Measurements from ENCODE around the gene CFAP20. TPM values are rescaled to one million over a fixed set of nuclear protein-coding genes. Genes with fewer than 3 reads are reported as not detected.
"Not testable (repeated sequence)": the region's sequence is repeated elsewhere in the genome, so short reads cannot be mapped to it uniquely, and the experiment has no call there.

Gene CFAP20
- total RNA-seq, 1 donor from 2014 or later = 26.5 TPM

DNA sequence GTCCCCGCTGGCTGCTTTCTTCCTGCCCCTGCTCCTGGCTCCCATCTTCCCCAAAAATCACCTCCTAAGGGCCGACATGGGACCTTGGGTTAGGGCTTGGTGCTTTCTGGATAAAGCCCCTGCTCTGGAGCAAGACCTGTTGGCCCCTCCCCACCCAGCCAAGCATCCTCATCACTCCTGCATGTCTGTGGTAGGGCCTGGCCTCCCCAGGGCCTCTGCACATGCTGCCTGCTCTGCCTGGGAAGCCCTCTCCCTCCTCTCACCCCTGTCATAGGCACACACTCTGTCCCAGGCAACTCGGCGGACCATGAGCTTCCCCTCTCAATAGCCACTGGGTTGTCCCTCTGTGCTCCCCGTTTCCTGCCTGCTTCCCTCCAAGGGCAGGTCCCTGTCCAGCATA, 35.2 kb downstream of the CFAP20 start:
- Mint-ChIP-seq H3K36me3 (ENCODE audit: low read depth) (no peaks in the 10 kb centered on the region), H3K27me3 (ENCODE audit: low read depth) (peaks cover 16% of the 10 kb centered on the region), H3K4me3 (ENCODE audit: unreplicated experiment) (no peak overlapping the region), H3K4me1 (ENCODE audit: low read depth) (peaks cover 8% of the 10 kb centered on the region), H3K9me3 (ENCODE audit: low read depth) (no peaks in the 10 kb centered on the region), H3K27ac (ENCODE audit: unreplicated experiment) (no peak overlapping the region)
- TF ChIP-seq, protein P1, sequence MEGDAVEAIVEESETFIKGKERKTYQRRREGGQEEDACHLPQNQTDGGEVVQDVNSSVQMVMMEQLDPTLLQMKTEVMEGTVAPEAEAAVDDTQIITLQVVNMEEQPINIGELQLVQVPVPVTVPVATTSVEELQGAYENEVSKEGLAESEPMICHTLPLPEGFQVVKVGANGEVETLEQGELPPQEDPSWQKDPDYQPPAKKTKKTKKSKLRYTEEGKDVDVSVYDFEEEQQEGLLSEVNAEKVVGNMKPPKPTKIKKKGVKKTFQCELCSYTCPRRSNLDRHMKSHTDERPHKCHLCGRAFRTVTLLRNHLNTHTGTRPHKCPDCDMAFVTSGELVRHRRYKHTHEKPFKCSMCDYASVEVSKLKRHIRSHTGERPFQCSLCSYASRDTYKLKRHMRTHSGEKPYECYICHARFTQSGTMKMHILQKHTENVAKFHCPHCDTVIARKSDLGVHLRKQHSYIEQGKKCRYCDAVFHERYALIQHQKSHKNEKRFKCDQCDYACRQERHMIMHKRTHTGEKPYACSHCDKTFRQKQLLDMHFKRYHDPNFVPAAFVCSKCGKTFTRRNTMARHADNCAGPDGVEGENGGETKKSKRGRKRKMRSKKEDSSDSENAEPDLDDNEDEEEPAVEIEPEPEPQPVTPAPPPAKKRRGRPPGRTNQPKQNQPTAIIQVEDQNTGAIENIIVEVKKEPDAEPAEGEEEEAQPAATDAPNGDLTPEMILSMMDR (IDR thresholded peaks at IDR 0.05) = no peak
- peak; percentile 50 for DNase-seq (ENCODE audit: low spot score)

DNA sequence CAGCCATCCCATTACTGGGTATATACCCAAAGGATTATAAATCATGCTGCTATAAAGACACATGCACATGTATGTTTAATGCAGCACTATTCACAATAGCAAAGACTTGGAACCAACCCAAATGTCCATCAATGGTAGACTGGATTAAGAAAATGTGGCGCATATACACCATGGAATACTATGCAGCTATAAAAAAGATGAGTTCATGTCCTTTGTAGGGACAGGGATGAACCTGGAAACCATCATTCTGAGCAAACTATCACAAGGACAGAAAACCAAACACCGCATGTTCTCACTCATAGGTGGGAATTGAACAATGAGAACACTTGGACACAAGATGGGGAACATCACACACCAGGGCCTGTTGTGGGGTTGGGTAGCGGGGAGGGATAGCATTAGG, 38.8 kb downstream of the CFAP20 start:
- not testable (repeated sequence) for H3K4me1 Mint-ChIP-seq (ENCODE audit: low read depth); H3K4me3 Mint-ChIP-seq (ENCODE audit: unreplicated experiment); H3K27ac Mint-ChIP-seq (ENCODE audit: unreplicated experiment); H3K9me3 Mint-ChIP-seq (ENCODE audit: low read depth); H3K36me3 Mint-ChIP-seq (ENCODE audit: low read depth)
- DNase-seq (ENCODE audit: low spot score) = peak; percentile 19
- peaks cover 16% of the 10 kb centered on the region for H3K27me3 Mint-ChIP-seq (ENCODE audit: low read depth)

DNA sequence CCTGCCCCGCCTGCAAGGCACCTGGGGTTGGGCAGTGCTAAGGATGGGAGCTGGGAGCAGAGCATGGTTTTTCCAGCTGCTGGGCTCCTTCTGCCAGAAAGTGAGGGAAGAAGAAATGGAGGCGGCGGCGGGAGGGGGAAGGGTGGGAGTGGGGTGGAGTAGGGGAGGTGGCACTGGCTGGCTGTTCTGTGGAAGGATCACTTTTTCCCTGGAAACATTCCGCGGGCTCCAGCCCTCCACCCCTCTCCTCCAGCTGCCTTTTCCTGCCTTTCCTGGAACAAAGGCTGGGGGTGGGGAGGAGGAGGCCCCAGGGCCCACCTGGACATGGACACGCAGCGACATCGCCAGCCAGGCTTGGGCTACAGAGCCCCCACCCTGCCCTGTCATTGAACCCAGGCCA, 41.1 kb downstream of the CFAP20 start:
- H3K4me3 Mint-ChIP-seq (ENCODE audit: unreplicated experiment) = no peak overlapping the region
- TF ChIP-seq, protein P1 (IDR thresholded peaks at IDR 0.05) = no peak
- H3K4me1 Mint-ChIP-seq (ENCODE audit: low read depth) = no peaks in the 10 kb centered on the region
- no peak overlapping the region for H3K27ac Mint-ChIP-seq (ENCODE audit: unreplicated experiment)
- no peaks in the 10 kb centered on the region for H3K9me3 Mint-ChIP-seq (ENCODE audit: low read depth)
- H3K27me3 Mint-ChIP-seq (ENCODE audit: low read depth) = peaks cover 12% of the 10 kb centered on the region
- peak; percentile 68 for DNase-seq (ENCODE audit: low spot score)
- no peaks in the 10 kb centered on the region for H3K36me3 Mint-ChIP-seq (ENCODE audit: low read depth)

DNA sequence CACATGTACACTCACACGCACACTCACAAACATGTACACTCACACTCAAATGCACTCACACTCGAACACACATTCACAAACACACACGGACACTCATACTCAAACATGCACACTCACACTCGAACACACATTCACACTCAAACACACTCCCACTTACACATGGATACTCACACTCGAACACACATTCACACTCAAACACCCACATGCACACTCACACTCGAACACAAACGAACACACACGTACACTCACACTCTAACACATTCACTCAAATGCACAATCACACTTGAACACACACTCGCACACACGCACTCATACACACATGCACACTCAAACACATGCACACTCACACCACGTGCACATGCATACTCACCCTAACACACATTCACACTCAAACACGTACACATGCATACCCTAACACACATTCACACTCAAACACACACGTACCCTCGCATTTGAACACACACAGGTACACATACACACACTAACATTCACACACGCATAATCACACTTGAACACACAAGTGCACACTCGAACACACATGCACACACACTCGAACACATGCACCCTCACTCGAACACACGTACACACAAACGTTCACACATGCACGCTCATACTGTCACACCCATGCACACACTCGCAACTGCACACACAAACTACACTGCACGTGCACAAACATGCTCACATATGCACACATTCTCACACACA, 41.8 kb downstream of the CFAP20 start:
- no peak overlapping the region for H3K4me3 Mint-ChIP-seq (ENCODE audit: unreplicated experiment)
- H3K4me1 Mint-ChIP-seq (ENCODE audit: low read depth) = no peaks in the 10 kb centered on the region
- TF ChIP-seq, protein P1 (IDR thresholded peaks at IDR 0.05) = no peak
- no peak overlapping the region for H3K27ac Mint-ChIP-seq (ENCODE audit: unreplicated experiment)
- H3K27me3 Mint-ChIP-seq (ENCODE audit: low read depth) = peaks cover 7% of the 10 kb centered on the region
- DNase-seq (ENCODE audit: low spot score) = peak; percentile 8
- no peaks in the 10 kb centered on the region for H3K9me3 Mint-ChIP-seq (ENCODE audit: low read depth)
- no peaks in the 10 kb centered on the region for H3K36me3 Mint-ChIP-seq (ENCODE audit: low read depth)

DNA sequence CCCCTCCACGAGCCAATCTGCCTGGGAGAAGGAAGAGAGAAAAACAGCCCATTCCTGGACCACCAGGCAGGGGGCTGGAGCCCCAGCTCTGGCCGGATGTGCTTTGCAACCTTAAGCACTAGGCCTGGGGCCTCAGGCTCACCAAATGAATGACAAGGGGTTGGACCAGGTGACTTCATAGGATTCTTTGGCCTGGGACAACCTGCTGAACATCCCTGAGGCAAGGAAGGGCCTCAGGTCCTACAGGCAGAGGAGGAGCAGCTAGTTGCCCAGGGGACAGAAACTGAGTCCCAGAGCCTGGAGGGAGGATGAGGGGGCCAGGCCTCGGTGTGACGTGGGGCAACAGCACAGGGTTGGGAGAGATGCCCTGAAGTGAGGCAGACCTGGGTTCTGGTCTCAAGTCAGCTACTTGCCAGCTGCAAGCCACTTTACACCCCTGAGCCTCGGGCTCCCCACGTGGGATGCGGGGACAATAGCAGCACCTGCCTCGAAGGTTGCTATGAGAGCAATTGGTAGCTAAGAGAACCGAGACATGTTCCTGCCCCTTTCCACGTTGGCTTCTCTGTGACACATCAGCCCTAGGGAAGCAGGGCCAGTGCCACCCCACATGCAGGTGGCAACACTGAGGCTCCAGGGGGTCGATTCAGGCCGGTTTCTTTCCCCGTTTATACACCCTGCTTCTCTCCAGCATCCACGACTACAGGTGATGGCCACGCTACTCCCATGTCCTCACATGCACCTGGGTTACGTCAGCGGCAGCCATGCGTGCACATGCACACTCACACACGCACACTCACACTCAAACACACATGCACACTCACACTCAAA, 42.6 kb downstream of the CFAP20 start:
- peaks cover 2% of the 10 kb centered on the region for H3K27me3 Mint-ChIP-seq (ENCODE audit: low read depth)
- TF ChIP-seq, protein P1 (IDR thresholded peaks at IDR 0.05) = no peak
- DNase-seq (ENCODE audit: low spot score) = peak; percentile 64
- H3K36me3 Mint-ChIP-seq (ENCODE audit: low read depth) = no peaks in the 10 kb centered on the region
- no peaks in the 10 kb centered on the region for H3K4me1 Mint-ChIP-seq (ENCODE audit: low read depth)
- no peak overlapping the region for H3K4me3 Mint-ChIP-seq (ENCODE audit: unreplicated experiment)
- no peak overlapping the region for H3K27ac Mint-ChIP-seq (ENCODE audit: unreplicated experiment)
- no peaks in the 10 kb centered on the region for H3K9me3 Mint-ChIP-seq (ENCODE audit: low read depth)

All from chondrocyte (in vitro differentiated cells).